ENCODE data around the gene OR52H1. TPM values are rescaled to one million over a fixed set of nuclear protein-coding genes. Genes with fewer than 3 reads are reported as not detected.
A peak's percentile ranks its signal among the peaks of the same experiment; 100 is the strongest.

OR52H1 gene
- total RNA-seq (2021; fragmentation: NEBNext Ultra II Directional; extraction: Animal tissue kit (Norgen Biotek cat#: 25700)) = not detected
- long read RNA-seq = 0 reads

DNA sequence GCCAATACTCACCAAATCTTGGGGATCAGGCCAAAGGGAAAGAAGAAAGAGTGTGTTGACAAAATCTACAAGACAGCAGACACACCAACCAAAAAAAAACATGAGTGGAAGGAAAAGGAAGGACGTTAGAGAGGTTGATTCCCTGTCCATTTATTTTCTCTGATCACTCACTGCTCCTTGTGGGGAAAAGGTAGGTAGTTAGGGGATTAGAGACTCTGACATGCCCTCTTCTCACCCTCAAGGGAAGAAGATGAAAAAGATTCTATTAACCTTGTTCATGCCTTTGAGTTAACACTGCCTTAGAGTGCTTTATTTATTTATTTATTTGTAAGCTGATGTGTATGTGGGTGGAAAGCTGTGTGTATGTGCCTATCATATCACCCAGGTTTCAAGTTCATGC, at the start of gene OR52H1:
OR52H1 (minus strand) TSS at position 101 of the 400 bp plus-strand sequence. CDS start 3,035 bp downstream, outside the sequence.
- no peak for DNase-seq
- Mint-ChIP-seq H3K4me3 (no peak within 1 kb of the TSS), H3K4me1 (ENCODE audit: low read depth) (peaks cover 31% of the 10 kb centered on the region), H3K27me3 (ENCODE audit: insufficient read depth) (no peaks in the 10 kb centered on the region), H3K36me3 (ENCODE audit: low read depth) (no peaks in the 10 kb centered on the region), H3K27ac (no peak within 1 kb of the TSS), H3K9me3 (no peaks in the 10 kb centered on the region)
- TF ChIP-seq, protein P1, sequence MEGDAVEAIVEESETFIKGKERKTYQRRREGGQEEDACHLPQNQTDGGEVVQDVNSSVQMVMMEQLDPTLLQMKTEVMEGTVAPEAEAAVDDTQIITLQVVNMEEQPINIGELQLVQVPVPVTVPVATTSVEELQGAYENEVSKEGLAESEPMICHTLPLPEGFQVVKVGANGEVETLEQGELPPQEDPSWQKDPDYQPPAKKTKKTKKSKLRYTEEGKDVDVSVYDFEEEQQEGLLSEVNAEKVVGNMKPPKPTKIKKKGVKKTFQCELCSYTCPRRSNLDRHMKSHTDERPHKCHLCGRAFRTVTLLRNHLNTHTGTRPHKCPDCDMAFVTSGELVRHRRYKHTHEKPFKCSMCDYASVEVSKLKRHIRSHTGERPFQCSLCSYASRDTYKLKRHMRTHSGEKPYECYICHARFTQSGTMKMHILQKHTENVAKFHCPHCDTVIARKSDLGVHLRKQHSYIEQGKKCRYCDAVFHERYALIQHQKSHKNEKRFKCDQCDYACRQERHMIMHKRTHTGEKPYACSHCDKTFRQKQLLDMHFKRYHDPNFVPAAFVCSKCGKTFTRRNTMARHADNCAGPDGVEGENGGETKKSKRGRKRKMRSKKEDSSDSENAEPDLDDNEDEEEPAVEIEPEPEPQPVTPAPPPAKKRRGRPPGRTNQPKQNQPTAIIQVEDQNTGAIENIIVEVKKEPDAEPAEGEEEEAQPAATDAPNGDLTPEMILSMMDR (IDR thresholded peaks at IDR 0.05) = no peak

DNA sequence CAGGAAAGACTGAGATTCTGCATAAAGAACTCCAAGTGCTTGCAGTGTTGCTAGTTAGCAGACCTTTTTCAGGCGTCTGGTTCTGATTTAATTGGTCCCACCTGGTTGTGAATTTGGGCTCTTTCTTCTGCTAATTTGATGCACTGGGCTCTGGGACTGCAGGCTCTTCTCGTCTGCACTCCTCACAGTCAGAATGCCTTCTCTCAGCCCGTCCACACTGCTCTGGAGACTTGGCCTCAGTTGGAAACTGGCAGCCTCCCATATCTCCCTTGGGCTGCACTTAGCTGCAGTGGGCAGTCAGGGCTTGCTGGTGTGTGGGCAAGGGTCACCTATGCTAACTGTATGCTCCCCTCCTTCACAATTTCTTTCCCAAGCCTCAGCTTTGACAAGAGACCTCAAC, 49.6 kb upstream of the OR52H1 start:
- Mint-ChIP-seq H3K4me3 (peak overlapping the region; percentile 93), H3K36me3 (ENCODE audit: low read depth) (no peaks in the 10 kb centered on the region), H3K27me3 (ENCODE audit: insufficient read depth) (peaks cover 3% of the 10 kb centered on the region), H3K27ac (peak overlapping the region; percentile 30), H3K4me1 (ENCODE audit: low read depth) (peaks cover 47% of the 10 kb centered on the region), H3K9me3 (no peaks in the 10 kb centered on the region)
- TF ChIP-seq, protein P1 (IDR thresholded peaks at IDR 0.05) = no peak
- DNase-seq = no peak

DNA sequence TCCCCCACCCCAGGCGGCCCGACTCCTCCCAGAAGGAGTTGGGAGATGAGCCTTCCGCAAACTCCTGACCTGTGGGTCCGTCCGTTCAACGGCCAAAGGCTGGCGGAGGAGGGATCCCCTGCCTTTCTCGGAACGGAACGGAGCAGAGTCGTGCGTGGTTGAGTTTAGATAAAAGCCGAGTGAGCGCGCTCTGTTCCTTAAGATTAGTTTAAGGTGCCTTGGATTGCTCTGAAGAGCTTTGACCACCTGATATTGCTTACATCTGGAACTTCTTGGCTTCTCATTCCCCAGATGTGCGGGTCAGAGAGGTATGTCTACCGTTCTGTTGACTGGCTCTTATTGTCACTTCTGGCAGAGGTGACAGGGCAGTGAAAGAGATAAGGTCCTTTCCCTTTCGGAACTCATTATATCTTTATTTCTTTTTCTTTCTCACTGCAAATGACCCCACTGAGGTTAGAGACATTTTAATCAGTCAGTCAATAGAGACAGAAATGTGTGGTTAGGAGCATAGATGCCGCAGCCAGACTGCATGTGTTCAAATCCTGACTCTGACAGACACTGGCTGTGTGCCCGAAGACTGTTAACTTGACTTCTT, 48.4 kb upstream of the OR52H1 start, which contains the start of gene TRIM6:
TRIM6 (plus strand) TSS at position 31 of the 595 bp plus-strand sequence; CDS start at position 292, 261 bp downstream.
- Mint-ChIP-seq H3K4me1 (ENCODE audit: low read depth) (peaks cover 34% of the 10 kb centered on the region), H3K36me3 (ENCODE audit: low read depth) (no peaks in the 10 kb centered on the region), H3K9me3 (no peaks in the 10 kb centered on the region), H3K27me3 (ENCODE audit: insufficient read depth) (peaks cover 3% of the 10 kb centered on the region), H3K4me3 (peak within 1 kb of the TSS; percentile 93), H3K27ac (peak within 1 kb of the TSS; percentile 86)
- TF ChIP-seq, protein P1 (IDR thresholded peaks at IDR 0.05) = no peak
- DNase-seq = peak; percentile 40

DNA sequence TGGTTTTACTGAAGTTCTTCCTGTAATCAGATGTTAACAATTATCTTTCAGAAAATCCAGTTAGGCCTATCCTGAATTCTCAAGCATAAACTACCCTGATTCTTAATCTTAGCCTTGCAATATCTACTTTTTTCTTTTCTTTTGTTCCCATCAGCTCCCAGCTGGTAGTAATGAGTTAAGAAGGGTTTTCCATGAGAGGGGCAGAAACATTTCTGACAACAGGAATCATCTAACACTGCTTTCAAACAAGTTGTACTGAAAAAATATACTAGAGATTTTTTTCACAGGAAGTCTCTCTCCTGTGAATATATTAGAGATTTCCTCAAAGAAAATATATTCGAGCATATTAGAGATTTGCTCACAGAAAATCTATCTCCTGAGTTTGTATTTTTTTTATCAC, 44.8 kb upstream of the OR52H1 start:
- DNase-seq = no peak
- H3K36me3 Mint-ChIP-seq (ENCODE audit: low read depth) = peaks cover 9% of the 10 kb centered on the region
- TF ChIP-seq, protein P1 (IDR thresholded peaks at IDR 0.05) = no peak

DNA sequence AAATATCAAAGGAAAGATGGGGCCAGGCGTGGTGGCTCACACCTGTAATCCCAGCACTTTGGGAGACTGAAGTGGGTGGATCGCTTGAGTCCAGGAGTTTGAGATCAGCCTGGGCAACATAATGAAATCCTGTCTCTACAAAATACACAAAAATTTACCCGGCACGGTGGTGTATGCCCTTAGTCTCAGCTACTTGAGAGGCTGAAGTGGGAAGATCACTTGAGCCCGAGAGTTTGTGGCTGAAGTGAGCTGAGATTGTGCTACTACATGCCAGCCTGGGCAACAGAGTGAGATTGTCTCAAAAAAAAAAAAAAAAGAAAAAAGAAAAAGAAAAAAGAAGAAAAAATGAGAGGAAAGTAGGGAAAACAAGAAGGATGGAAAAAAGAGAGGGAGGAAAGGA, 44.3 kb upstream of the OR52H1 start:
- peaks cover 3% of the 10 kb centered on the region for H3K27me3 Mint-ChIP-seq (ENCODE audit: insufficient read depth)
- peaks cover 9% of the 10 kb centered on the region for H3K36me3 Mint-ChIP-seq (ENCODE audit: low read depth)
- DNase-seq = no peak
- peaks cover 23% of the 10 kb centered on the region for H3K4me1 Mint-ChIP-seq (ENCODE audit: low read depth)
- H3K4me3 Mint-ChIP-seq = no peak overlapping the region
- H3K27ac Mint-ChIP-seq = no peak overlapping the region
- no peaks in the 10 kb centered on the region for H3K9me3 Mint-ChIP-seq
- TF ChIP-seq, protein P1 (IDR thresholded peaks at IDR 0.05) = no peak

More for the DNA sequence above, 44.8 kb upstream of the OR52H1 start:
- Mint-ChIP-seq H3K27ac (peak overlapping the region; percentile 31; the same call in 1 of the 2 replicates), H3K27me3 (ENCODE audit: insufficient read depth) (peaks cover 3% of the 10 kb centered on the region), H3K9me3 (no peaks in the 10 kb centered on the region), H3K4me1 (ENCODE audit: low read depth) (peaks cover 28% of the 10 kb centered on the region), H3K4me3 (no peak overlapping the region)
